Peyer's patch (tissue), 4 donors: ENCODE measurements around the gene ARHGAP26.

Experiments
- CTCF ChIP-seq, 6 experiments: fragments of 450-650 bp in 4 of 6; fragments of 200-600 bp in 2 of 6; sonication (generic) in 1 of 6; IDR thresholded peaks; one replicate each; pipeline ENCODE4 v1.5.1; 2017 to 2019; ENCODE audit warnings: antibody characterized with exemption in 6 of 6, mild to moderate bottlenecking in 3 of 6, moderate library complexity in 1 of 6
- POLR2A ChIP-seq, 2 donors: fragments of 450-650 bp; IDR thresholded peaks; one replicate each; pipeline ENCODE4 v1.5.1; 2017; ENCODE audit warnings: antibody characterized with exemption in 2 of 2, mild to moderate bottlenecking in 2 of 2, moderate library complexity in 2 of 2

GRCh38 chr5:142905348-142905747 lies 135.2 kb downstream of the ARHGAP26 start:
- TF ChIP-seq CTCF (IDR thresholded peaks at IDR 0.05), result no peak
- TF ChIP-seq POLR2A (IDR thresholded peaks at IDR 0.05), result no peak
